Neural cell (in vitro differentiated cells): ENCODE data around the gene GRK4. TPM values are rescaled to one million over a fixed set of nuclear protein-coding genes. Genes with fewer than 3 reads are reported as not detected.

Experiments used
- H2AFZ ChIP-seq: fragments of 200-600, 300-800 bp; sonication (generic), shearing (Covaris generic); 2 replicates; pipeline ENCODE4 v1.6.0; 2014; ENCODE audit warnings: low read depth, mild to moderate bottlenecking, antibody characterized with exemption, low read length, moderate library complexity
- H3F3A ChIP-seq: fragments of 200-600 bp; shearing (Covaris generic); 2 replicates; pipeline ENCODE4 v1.6.1; 2016; ENCODE audit warnings: mild to moderate bottlenecking, moderate library complexity, mixed read lengths, antibody characterized with exemption, low read length; ENCODE audit not compliant: insufficient read depth, poor library complexity, severe bottlenecking
- H3K27ac ChIP-seq: fragments of 200-600, 300-800 bp; sonication (generic), shearing (Covaris generic); 2 replicates; pipeline ENCODE4 v1.5.1; 2014; ENCODE audit warnings: mild to moderate bottlenecking, low read length, moderate library complexity
- H3K27me3 ChIP-seq: fragments of 300-800, 200-600 bp; sonication (generic), shearing (Covaris generic); 2 replicates; pipeline ENCODE4 v1.6.0; 2014; ENCODE audit warnings: mild to moderate bottlenecking, low read depth, low read length, moderate library complexity; ENCODE audit not compliant: insufficient read depth
- H3K36me3 ChIP-seq: fragments of 300-800, 200-600 bp; sonication (generic), shearing (Covaris generic); 2 replicates; pipeline ENCODE4 v1.5.1; 2014; ENCODE audit warnings: mild to moderate bottlenecking, antibody characterized with exemption, low read length, moderate library complexity; ENCODE audit not compliant: insufficient read depth
- H3K4me2 ChIP-seq: fragments of 300-800, 200-600 bp; sonication (generic), shearing (Covaris generic); 2 replicates; pipeline ENCODE4 v1.6.0; 2014; ENCODE audit warnings: mild to moderate bottlenecking, low read length
- H3K4me3 ChIP-seq: fragments of 300-800, 200-600 bp; sonication (generic), shearing (Covaris generic); 2 replicates; pipeline ENCODE4 v1.5.1; 2014; ENCODE audit warnings: mild to moderate bottlenecking, low read length, moderate library complexity
- H3K79me2 ChIP-seq: fragments of 200-600 bp; shearing (Covaris generic); replicated peaks from 2 replicates; pipeline ENCODE4 v1.6.0; 2014; ENCODE audit warnings: mild to moderate bottlenecking, low read length, moderate library complexity; ENCODE audit not compliant: insufficient read depth
- H3K9ac ChIP-seq: fragments of 300-800, 200-600 bp; sonication (generic), shearing (Covaris generic); 2 replicates; pipeline ENCODE4 v1.6.1; 2016; ENCODE audit warnings: mild to moderate bottlenecking, low read length, mixed read lengths
- H3K9me2 ChIP-seq: fragments of 200-600 bp; shearing (Covaris generic); 2 replicates; pipeline ENCODE4 v1.6.1; 2016; ENCODE audit warnings: mild to moderate bottlenecking, low read length, mixed read lengths; ENCODE audit not compliant: insufficient read depth
- H3K9me3 ChIP-seq: fragments of 200-600, 300-800 bp; sonication (generic), shearing (Covaris generic); 2 replicates; pipeline ENCODE4 v1.6.1; 2016; ENCODE audit warnings: mild to moderate bottlenecking, mixed run types, low read length, moderate library complexity, mixed read lengths
- H4K20me1 ChIP-seq: fragments of 200-600 bp; shearing (Covaris generic); 2 replicates; pipeline ENCODE4 v1.6.1; 2016; ENCODE audit warnings: mild to moderate bottlenecking, mixed run types; ENCODE audit not compliant: insufficient read depth
- EP300 ChIP-seq: fragments of 450-650 bp; conservative IDR thresholded peaks from 2 replicates; pipeline ENCODE4 v1.6.1; 2014; ENCODE audit warnings: antibody characterized with exemption, mild to moderate bottlenecking, moderate library complexity; ENCODE audit not compliant: poor library complexity, severe bottlenecking
- EZH2 ChIP-seq: fragments of 200-600, 300-800 bp; shearing (Covaris generic), sonication (generic); IDR thresholded peaks from 2 replicates; pipeline ENCODE4 v1.6.1; 2014; ENCODE audit warnings: antibody characterized with exemption, low read length, borderline replicate concordance, mild to moderate bottlenecking; ENCODE audit not compliant: insufficient read depth, poor library complexity, severe bottlenecking
- MXI1 ChIP-seq: fragments of 450-650 bp; conservative IDR thresholded peaks from 2 replicates; pipeline ENCODE4 v1.6.1; 2014; ENCODE audit warnings: antibody characterized with exemption, mild to moderate bottlenecking; ENCODE audit not compliant: poor library complexity, severe bottlenecking
- POLR2AphosphoS5 ChIP-seq: IDR thresholded peaks from 2 replicates; pipeline ENCODE4 v1.6.1; 2012
- RAD21 ChIP-seq: fragments of 450-650 bp; conservative IDR thresholded peaks from 2 replicates; pipeline ENCODE4 v1.6.1; 2014; ENCODE audit warnings: antibody characterized with exemption, mild to moderate bottlenecking, moderate library complexity
- SMC3 ChIP-seq: fragments of 450-650 bp; conservative IDR thresholded peaks from 2 replicates; pipeline ENCODE4 v1.6.1; 2014; ENCODE audit warnings: antibody characterized with exemption, mild to moderate bottlenecking, moderate library complexity; ENCODE audit not compliant: poor library complexity
- TAF1 ChIP-seq: IDR thresholded peaks from 2 replicates; pipeline ENCODE4 v1.6.1; 2012; ENCODE audit warnings: low read depth
- polyA plus RNA-seq: library from polyadenylated mRNA; depleted of rRNA; stranded (reverse); fragments of >200 nt; gene quantifications from 2 replicates; pipeline ENCODE4 v1.2.3, GENCODE V29; 2014
- TF ChIP-seq, protein P1 (sequence below): IDR thresholded peaks from 2 replicates; pipeline ENCODE4 v1.6.1; 2012; ENCODE audit warnings: borderline replicate concordance
- TF ChIP-seq, protein P2 (sequence below): fragments of 450-650 bp; IDR thresholded peaks from 2 replicates; pipeline ENCODE4 v1.5.1; 2014; ENCODE audit warnings: antibody characterized with exemption, mild to moderate bottlenecking, moderate library complexity; ENCODE audit not compliant: poor library complexity, severe bottlenecking

Gene GRK4
- polyA plus RNA-seq, 1 donor from 2014 or later: 17.4 TPM

DNA sequence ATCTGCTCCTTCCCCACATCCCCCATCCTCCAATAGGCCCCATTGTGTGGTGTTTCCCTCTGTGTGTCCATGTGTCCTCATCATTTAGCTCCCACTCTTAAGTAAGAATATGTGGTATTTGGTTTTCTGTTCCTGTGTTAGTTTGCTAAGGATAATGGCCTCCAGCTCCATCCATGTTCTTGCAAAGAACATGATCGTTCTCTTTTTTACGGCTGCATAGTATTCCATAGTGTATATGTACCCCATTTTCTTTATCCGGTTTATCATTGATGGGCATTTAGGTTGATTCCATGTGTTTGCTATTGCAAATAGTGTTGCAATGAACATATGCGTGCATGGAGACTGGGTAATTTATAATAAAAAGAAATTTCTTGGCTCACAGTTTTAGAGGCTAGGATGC lies 31.5 kb downstream of the GRK4 start:
- H3K9ac ChIP-seq: no peak overlapping the region
- H3K4me3 ChIP-seq: no peak overlapping the region
- H3K79me2 ChIP-seq: no peaks in the 10 kb centered on the region
- no peaks in the 10 kb centered on the region for H3K27me3 ChIP-seq
- H3K36me3 ChIP-seq: no peaks in the 10 kb centered on the region
- no peak for TF ChIP-seq MXI1
- TF ChIP-seq TAF1: no peak
- no peak for TF ChIP-seq EZH2
- no peak for TF ChIP-seq SMC3
- TF ChIP-seq RAD21: no peak
- no peak for TF ChIP-seq POLR2AphosphoS5
- no peak for TF ChIP-seq EP300
- TF ChIP-seq, protein P1, sequence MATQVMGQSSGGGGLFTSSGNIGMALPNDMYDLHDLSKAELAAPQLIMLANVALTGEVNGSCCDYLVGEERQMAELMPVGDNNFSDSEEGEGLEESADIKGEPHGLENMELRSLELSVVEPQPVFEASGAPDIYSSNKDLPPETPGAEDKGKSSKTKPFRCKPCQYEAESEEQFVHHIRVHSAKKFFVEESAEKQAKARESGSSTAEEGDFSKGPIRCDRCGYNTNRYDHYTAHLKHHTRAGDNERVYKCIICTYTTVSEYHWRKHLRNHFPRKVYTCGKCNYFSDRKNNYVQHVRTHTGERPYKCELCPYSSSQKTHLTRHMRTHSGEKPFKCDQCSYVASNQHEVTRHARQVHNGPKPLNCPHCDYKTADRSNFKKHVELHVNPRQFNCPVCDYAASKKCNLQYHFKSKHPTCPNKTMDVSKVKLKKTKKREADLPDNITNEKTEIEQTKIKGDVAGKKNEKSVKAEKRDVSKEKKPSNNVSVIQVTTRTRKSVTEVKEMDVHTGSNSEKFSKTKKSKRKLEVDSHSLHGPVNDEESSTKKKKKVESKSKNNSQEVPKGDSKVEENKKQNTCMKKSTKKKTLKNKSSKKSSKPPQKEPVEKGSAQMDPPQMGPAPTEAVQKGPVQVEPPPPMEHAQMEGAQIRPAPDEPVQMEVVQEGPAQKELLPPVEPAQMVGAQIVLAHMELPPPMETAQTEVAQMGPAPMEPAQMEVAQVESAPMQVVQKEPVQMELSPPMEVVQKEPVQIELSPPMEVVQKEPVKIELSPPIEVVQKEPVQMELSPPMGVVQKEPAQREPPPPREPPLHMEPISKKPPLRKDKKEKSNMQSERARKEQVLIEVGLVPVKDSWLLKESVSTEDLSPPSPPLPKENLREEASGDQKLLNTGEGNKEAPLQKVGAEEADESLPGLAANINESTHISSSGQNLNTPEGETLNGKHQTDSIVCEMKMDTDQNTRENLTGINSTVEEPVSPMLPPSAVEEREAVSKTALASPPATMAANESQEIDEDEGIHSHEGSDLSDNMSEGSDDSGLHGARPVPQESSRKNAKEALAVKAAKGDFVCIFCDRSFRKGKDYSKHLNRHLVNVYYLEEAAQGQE: no peak
- no peaks in the 10 kb centered on the region for H3K9me2 ChIP-seq
- H3F3A ChIP-seq: no peaks in the 10 kb centered on the region
- no peak overlapping the region for H3K27ac ChIP-seq
- no peak overlapping the region for H3K4me2 ChIP-seq
- no peaks in the 10 kb centered on the region for H3K9me3 ChIP-seq
- H2AFZ ChIP-seq: no peak overlapping the region
- no peaks in the 10 kb centered on the region for H4K20me1 ChIP-seq

DNA sequence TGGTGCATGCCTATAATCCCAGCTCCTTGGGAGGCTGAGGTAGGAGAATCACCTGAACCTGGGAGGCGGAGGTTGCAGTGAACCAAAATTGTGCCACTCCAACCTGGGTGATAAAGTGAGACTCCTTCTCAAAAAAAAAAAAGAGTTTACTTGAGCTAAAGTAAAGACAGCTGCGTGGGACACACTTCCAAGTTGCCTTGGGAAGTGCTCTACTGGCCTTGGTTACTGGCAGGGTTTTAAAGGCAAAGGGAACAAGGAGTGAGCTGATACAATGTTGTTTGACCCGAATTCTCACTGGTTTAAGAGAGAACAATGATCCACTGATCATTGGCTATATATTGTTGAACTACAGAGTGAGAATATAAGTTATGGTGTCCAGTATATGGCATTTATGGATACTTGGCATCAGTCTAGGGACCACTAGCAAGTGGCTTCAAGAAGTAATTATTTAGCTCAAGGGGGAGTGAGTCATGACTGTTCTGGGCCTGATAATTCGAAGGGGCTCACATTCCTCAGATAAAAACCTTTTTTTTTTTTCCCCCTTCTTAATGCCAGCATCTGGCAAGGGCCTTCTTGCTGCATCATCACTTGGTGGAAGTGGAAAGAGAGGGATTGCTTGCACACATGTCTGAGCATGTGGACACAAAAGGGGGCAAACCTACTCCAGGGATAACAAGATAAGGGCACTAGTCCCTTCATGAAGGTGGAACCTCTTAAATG lies 32.3 kb downstream of the GRK4 start:
- Histone ChIP-seq H3K79me2 (no peaks in the 10 kb centered on the region), H4K20me1 (no peaks in the 10 kb centered on the region), H3K4me2 (no peak overlapping the region), H3K27me3 (no peaks in the 10 kb centered on the region), H3K27ac (no peak overlapping the region), H3K4me3 (no peak overlapping the region), H3K9me3 (no peaks in the 10 kb centered on the region), H3K9me2 (no peaks in the 10 kb centered on the region), H3F3A (no peaks in the 10 kb centered on the region), H3K9ac (no peak overlapping the region), H3K36me3 (no peaks in the 10 kb centered on the region), H2AFZ (no peak overlapping the region)
- TF ChIP-seq SMC3 (no peak), POLR2AphosphoS5 (no peak), EZH2 (no peak), RAD21 (no peak), TAF1 (no peak), EP300 (no peak)
- TF ChIP-seq, protein P1: no peak
- TF ChIP-seq, protein P2, sequence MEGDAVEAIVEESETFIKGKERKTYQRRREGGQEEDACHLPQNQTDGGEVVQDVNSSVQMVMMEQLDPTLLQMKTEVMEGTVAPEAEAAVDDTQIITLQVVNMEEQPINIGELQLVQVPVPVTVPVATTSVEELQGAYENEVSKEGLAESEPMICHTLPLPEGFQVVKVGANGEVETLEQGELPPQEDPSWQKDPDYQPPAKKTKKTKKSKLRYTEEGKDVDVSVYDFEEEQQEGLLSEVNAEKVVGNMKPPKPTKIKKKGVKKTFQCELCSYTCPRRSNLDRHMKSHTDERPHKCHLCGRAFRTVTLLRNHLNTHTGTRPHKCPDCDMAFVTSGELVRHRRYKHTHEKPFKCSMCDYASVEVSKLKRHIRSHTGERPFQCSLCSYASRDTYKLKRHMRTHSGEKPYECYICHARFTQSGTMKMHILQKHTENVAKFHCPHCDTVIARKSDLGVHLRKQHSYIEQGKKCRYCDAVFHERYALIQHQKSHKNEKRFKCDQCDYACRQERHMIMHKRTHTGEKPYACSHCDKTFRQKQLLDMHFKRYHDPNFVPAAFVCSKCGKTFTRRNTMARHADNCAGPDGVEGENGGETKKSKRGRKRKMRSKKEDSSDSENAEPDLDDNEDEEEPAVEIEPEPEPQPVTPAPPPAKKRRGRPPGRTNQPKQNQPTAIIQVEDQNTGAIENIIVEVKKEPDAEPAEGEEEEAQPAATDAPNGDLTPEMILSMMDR: no peak
